ENCODE measurements around the gene POU5F1.

GRCh38 chr6:31174378-31174777, 3.9 kb upstream of the POU5F1 start:
- TF ChIP-seq CTCF (conservative IDR thresholded peaks at IDR 0.05 in 1 of 2, IDR thresholded peaks at IDR 0.05 in 1 of 2; ENCODE audit: low read depth in 1 of 2, low read length in 2 of 2) (no peak), EZH2 (IDR thresholded peaks at IDR 0.05; ENCODE audit: low read length, missing control alignments) (no peak)

Data from fibroblast of lung (primary cell).